Uterus (tissue), 2 donors: Measurements from ENCODE around the gene TCEA2.

Source experiments
- POLR2A ChIP-seq, 2 donors: fragments of 450-650 bp; IDR thresholded peaks; one replicate each; pipeline ENCODE4 v1.6.1; 2016; ENCODE audit warnings: antibody characterized with exemption in 2 of 2, mild to moderate bottlenecking in 1 of 2, moderate library complexity in 1 of 2
- TF ChIP-seq, protein P1 (sequence below), 4 experiments: fragments of 200-600 bp in 2 of 4; fragments of 450-650 bp in 2 of 4; sonication (generic) in 2 of 4; IDR thresholded peaks; one replicate each; pipeline ENCODE4 v1.5.1; 2016 to 2019; ENCODE audit warnings: antibody characterized with exemption in 4 of 4, mild to moderate bottlenecking in 2 of 4, moderate library complexity in 1 of 4

DNA sequence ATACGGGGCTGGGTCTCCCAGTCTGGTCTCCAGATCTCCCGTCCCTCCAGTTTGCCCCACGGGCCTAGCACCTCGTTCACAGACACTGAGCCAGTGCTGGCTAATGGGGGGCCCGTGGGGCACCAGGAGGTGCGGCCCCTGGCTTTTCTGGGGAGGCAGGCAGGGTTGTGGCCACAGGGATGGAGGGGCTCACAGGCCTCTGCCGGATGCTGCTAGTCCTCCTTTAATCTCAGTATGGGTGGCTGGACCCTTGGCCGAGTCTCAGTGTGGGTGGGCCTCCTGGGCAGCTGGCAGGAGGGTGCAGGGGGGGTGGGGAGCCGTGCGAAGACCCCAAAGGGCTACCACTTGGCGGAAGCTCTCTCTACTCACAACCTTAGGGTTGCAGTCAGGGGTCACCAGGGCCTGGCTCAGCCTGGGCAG, 12.0 kb upstream of the TCEA2 start:
- TF ChIP-seq, protein P1, sequence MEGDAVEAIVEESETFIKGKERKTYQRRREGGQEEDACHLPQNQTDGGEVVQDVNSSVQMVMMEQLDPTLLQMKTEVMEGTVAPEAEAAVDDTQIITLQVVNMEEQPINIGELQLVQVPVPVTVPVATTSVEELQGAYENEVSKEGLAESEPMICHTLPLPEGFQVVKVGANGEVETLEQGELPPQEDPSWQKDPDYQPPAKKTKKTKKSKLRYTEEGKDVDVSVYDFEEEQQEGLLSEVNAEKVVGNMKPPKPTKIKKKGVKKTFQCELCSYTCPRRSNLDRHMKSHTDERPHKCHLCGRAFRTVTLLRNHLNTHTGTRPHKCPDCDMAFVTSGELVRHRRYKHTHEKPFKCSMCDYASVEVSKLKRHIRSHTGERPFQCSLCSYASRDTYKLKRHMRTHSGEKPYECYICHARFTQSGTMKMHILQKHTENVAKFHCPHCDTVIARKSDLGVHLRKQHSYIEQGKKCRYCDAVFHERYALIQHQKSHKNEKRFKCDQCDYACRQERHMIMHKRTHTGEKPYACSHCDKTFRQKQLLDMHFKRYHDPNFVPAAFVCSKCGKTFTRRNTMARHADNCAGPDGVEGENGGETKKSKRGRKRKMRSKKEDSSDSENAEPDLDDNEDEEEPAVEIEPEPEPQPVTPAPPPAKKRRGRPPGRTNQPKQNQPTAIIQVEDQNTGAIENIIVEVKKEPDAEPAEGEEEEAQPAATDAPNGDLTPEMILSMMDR (IDR thresholded peaks at IDR 0.05): no peak
- no peak for TF ChIP-seq POLR2A (IDR thresholded peaks at IDR 0.05)
